Upper lobe of left lung (tissue), 4 donors: ENCODE measurements around the gene GTF2H3.
A peak's percentile ranks its signal among the peaks of the same experiment; 100 is the strongest.

Experiments used
- CTCF ChIP-seq, 6 experiments: fragments of 450-650 bp in 4 of 6; fragments of 200-600 bp in 2 of 6; sonication (generic) in 2 of 6; IDR thresholded peaks; one replicate each; pipeline ENCODE4 v1.5.1; 2016 to 2019; ENCODE audit warnings: antibody characterized with exemption in 6 of 6
- EP300 ChIP-seq, 4 donors: sonication (generic); formaldehyde crosslinking; IDR thresholded peaks; one replicate each; pipeline ENCODE4 v1.5.1; 2017; ENCODE audit warnings: antibody characterized with exemption in 4 of 4, control low read depth in 2 of 4
- POLR2AphosphoS5 ChIP-seq, 2 donors: sonication (generic); formaldehyde crosslinking; IDR thresholded peaks; one replicate each; pipeline ENCODE4 v1.5.1; 2017; ENCODE audit warnings: antibody characterized with exemption in 2 of 2

- TF ChIP-seq CTCF (IDR thresholded peaks at IDR 0.05): no peak
- TF ChIP-seq EP300 (IDR thresholded peaks at IDR 0.05): no peak
- TF ChIP-seq POLR2AphosphoS5 (IDR thresholded peaks at IDR 0.05): peak in 1 of 2 donors; percentile 41
Measured at GRCh38 chr12:123670882-123671728, 37.5 kb downstream of the GTF2H3 start, which contains the start of gene TCTN2.
